Amniotic epithelial cell (primary cell): ENCODE results near the gene RARA.

Experiments used
- DNase-seq: peaks from one replicate; pipeline ENCODE4 v3.0.0-alpha.2; 2010; ENCODE audit warnings: low read depth

RARA gene

GRCh38 chr17:40309031-40309948 lies at the start of gene RARA:
Gene RARA (plus strand): TSS chr17:40309180. CDS start chr17:40331219, 22,039 bp downstream.
- DNase-seq = peak; percentile 63

GRCh38 chr17:40259505-40259904 lies 49.5 kb upstream of the RARA start:
- DNase-seq = no peak

GRCh38 chr17:40260528-40260927 lies 48.5 kb upstream of the RARA start:
- no peak for DNase-seq

GRCh38 chr17:40264458-40265185 lies 44.4 kb upstream of the RARA start:
- DNase-seq = no peak

- DNase-seq = no peak
Measured at GRCh38 chr17:40265337-40265736, 43.6 kb upstream of the RARA start.

- DNase-seq = no peak
Measured at GRCh38 chr17:40266882-40267281, 42.1 kb upstream of the RARA start.

GRCh38 chr17:40268141-40268712 lies 40.8 kb upstream of the RARA start:
- DNase-seq = no peak

GRCh38 chr17:40278414-40278813 lies 30.6 kb upstream of the RARA start:
- DNase-seq = no peak

- no peak for DNase-seq
Measured at GRCh38 chr17:40279402-40279801, 29.6 kb upstream of the RARA start.

GRCh38 chr17:40281663-40282062 lies 27.3 kb upstream of the RARA start:
- no peak for DNase-seq

GRCh38 chr17:40283662-40284061 lies 25.3 kb upstream of the RARA start:
- peak; percentile 98 for DNase-seq

- peak; percentile 64 for DNase-seq
Measured at GRCh38 chr17:40284085-40284713, 24.8 kb upstream of the RARA start.

- no peak for DNase-seq
Measured at GRCh38 chr17:40286473-40286872, 22.5 kb upstream of the RARA start.

- DNase-seq = no peak
Measured at GRCh38 chr17:40287159-40287493, 21.9 kb upstream of the RARA start.

- peak; percentile 99 for DNase-seq
Measured at GRCh38 chr17:40287494-40288369, 21.2 kb upstream of the RARA start, which contains the start of gene CDC6. Gene CDC6 (plus strand): TSS chr17:40287879. CDS start chr17:40289421, 1,542 bp downstream.

GRCh38 chr17:40290629-40291280 lies 18.2 kb upstream of the RARA start:
- DNase-seq = peak; percentile 95

GRCh38 chr17:40291281-40291664 lies 17.7 kb upstream of the RARA start:
- DNase-seq = no peak

- peak; percentile 65 for DNase-seq
Measured at GRCh38 chr17:40293363-40293762, 15.6 kb upstream of the RARA start.

- DNase-seq = no peak
Measured at GRCh38 chr17:40295488-40296436, 13.2 kb upstream of the RARA start.

GRCh38 chr17:40297511-40297910 lies 11.5 kb upstream of the RARA start:
- DNase-seq = no peak
